ENCODE measurements around the gene EPHB1. TPM values are rescaled to one million over a fixed set of nuclear protein-coding genes. Genes with fewer than 3 reads are reported as not detected.

The EPHB1 gene
- total RNA-seq, 1 experiment from 2014 or later: 0.73 TPM

DNA sequence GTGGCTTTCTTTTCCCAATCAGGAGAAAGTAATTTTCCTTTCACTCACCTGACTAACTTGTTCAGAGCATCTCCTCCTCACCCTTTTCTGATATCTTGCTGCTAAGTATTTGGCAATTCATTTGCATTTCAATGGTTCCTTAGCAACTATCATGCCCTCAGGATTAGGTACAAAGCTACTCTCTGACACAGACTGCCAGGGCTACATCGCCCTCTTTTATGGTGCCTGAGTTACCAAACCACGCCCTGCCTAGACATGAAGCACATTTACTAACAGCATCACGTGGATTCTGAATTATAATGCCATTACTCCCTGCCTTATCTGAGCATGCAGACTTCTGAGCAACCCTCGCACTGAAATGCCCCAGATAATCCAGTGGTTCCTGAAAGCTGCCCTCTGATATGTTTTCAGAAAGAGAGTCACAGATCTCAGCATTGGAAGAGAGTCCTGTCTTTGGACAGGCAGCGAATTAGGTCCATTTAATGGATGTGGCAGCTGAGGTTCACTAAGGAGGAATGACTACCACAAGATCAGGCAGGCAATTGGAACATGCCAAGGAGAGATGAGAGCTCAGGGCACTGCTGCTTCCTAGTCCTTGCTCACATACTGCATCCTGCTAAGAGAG lies 14.5 kb downstream of the EPHB1 start:
- intact Hi-C loops (cut with micrococcal nuclease; ENCODE audit: unreplicated experiment): no loop called here
- no peaks in the 10 kb centered on the region for H3K36me3 Mint-ChIP-seq (ENCODE audit: insufficient read depth, unreplicated experiment)
- peaks cover 91% of the 10 kb centered on the region for H3K27me3 Mint-ChIP-seq (ENCODE audit: unreplicated experiment)
- TF ChIP-seq, protein P1, sequence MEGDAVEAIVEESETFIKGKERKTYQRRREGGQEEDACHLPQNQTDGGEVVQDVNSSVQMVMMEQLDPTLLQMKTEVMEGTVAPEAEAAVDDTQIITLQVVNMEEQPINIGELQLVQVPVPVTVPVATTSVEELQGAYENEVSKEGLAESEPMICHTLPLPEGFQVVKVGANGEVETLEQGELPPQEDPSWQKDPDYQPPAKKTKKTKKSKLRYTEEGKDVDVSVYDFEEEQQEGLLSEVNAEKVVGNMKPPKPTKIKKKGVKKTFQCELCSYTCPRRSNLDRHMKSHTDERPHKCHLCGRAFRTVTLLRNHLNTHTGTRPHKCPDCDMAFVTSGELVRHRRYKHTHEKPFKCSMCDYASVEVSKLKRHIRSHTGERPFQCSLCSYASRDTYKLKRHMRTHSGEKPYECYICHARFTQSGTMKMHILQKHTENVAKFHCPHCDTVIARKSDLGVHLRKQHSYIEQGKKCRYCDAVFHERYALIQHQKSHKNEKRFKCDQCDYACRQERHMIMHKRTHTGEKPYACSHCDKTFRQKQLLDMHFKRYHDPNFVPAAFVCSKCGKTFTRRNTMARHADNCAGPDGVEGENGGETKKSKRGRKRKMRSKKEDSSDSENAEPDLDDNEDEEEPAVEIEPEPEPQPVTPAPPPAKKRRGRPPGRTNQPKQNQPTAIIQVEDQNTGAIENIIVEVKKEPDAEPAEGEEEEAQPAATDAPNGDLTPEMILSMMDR (IDR thresholded peaks at IDR 0.05; ENCODE audit: unreplicated experiment): no peak
- no peaks in the 10 kb centered on the region for H3K9me3 Mint-ChIP-seq (ENCODE audit: low read depth, unreplicated experiment)
- CTCF ChIA-PET: interaction anchor here (0.6 to 0.7 kb wide), 2 partner anchors 78 to 364 kb away, joined by 3 to 6 read pairs; no protein-coding TSS in a partner anchor
- no TSS peak for BruUV-seq (replicated peaks)
- DNase-seq: no peak
- no peak overlapping the region for H3K27ac Mint-ChIP-seq (ENCODE audit: unreplicated experiment)
- no peak overlapping the region for H3K4me3 Mint-ChIP-seq (ENCODE audit: low read depth, unreplicated experiment)
- H3K4me1 Mint-ChIP-seq (ENCODE audit: low read depth, unreplicated experiment): no peaks in the 10 kb centered on the region

DNA sequence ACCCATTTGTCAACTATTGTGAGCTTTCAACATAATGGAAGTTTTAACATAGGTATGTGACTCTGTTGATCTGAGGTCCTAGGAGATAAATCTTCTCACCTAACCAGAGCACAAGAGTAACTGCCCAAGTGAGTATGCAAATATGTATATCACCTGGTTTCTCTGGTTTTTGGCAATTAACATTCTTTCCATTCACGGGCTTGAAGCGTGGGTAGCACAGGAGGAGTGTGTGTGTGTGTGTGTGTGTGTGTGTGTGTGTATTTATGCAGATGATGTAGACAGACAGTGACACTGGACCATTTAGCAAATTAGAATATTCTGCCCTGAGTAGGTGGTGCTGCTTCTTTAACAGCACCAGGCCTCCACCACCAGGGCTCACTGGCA lies 15.0 kb downstream of the EPHB1 start:
- Mint-ChIP-seq H3K27ac (ENCODE audit: unreplicated experiment) (no peak overlapping the region), H3K4me3 (ENCODE audit: low read depth, unreplicated experiment) (no peak overlapping the region), H3K27me3 (ENCODE audit: unreplicated experiment) (peaks cover 89% of the 10 kb centered on the region), H3K36me3 (ENCODE audit: insufficient read depth, unreplicated experiment) (no peaks in the 10 kb centered on the region), H3K4me1 (ENCODE audit: low read depth, unreplicated experiment) (no peaks in the 10 kb centered on the region), H3K9me3 (ENCODE audit: low read depth, unreplicated experiment) (no peaks in the 10 kb centered on the region)
- no TSS peak for BruUV-seq (replicated peaks)
- no peak for DNase-seq
- TF ChIP-seq, protein P1 (IDR thresholded peaks at IDR 0.05; ENCODE audit: unreplicated experiment): no peak
- CTCF ChIA-PET: interaction anchor here (0.6 to 0.7 kb wide), 2 partner anchors 79 to 363 kb away, joined by 3 to 6 read pairs; no protein-coding TSS in a partner anchor
- intact Hi-C loops (cut with micrococcal nuclease; ENCODE audit: unreplicated experiment): no loop called here

DNA sequence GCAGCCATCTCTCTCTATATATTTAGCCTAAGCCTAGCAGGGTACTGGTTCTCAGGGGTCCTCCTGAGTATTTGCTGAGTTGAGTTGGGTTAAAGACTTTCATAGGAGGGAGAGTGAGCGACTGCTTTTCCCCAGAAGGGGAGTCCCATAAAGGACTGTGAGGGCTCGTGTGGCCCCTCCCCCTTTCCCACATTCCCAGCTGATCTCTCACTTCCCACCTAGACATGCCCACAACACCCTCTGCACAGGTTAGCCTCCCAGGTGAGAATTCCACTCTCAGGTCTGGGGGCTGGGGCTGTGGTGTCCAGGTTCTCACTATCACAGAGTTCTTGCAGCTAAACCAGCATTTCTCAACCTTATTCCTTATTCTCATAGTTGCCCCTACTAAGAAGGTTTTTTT lies 15.8 kb downstream of the EPHB1 start:
- DNase-seq: no peak
- intact Hi-C loops (cut with micrococcal nuclease; ENCODE audit: unreplicated experiment): no loop called here
- Mint-ChIP-seq H3K9me3 (ENCODE audit: low read depth, unreplicated experiment) (no peaks in the 10 kb centered on the region), H3K36me3 (ENCODE audit: insufficient read depth, unreplicated experiment) (no peaks in the 10 kb centered on the region), H3K27me3 (ENCODE audit: unreplicated experiment) (peaks cover 81% of the 10 kb centered on the region), H3K27ac (ENCODE audit: unreplicated experiment) (no peak overlapping the region), H3K4me3 (ENCODE audit: low read depth, unreplicated experiment) (no peak overlapping the region), H3K4me1 (ENCODE audit: low read depth, unreplicated experiment) (no peaks in the 10 kb centered on the region)
- BruUV-seq (replicated peaks): no TSS peak
- TF ChIP-seq, protein P1 (IDR thresholded peaks at IDR 0.05; ENCODE audit: unreplicated experiment): no peak
- CTCF ChIA-PET: interaction anchor here (0.6 kb wide), 1 partner anchor 967 kb away, joined by 3 read pairs; no protein-coding TSS in a partner anchor

DNA sequence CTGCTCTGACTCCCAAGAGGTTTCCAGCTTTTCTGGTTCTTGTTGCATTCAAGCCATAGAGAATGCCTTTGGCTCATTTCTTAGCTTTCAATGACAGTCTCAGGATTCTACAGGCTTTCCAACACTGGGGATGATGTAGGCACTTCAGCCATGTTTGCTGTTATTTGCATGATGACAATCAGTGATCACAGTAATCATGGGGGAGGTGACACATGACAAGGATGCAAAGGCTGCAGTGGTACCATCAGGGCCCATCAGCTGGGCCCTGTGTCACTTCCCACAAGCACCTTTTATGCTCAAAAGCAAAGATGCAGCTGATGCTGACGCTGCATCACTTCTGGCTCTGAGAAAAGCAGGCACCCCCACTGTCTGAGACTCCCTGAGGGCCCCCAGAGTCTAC lies 18.6 kb downstream of the EPHB1 start:
- intact Hi-C loops (cut with micrococcal nuclease; ENCODE audit: unreplicated experiment): no loop called here
- Mint-ChIP-seq H3K36me3 (ENCODE audit: insufficient read depth, unreplicated experiment) (no peaks in the 10 kb centered on the region), H3K4me1 (ENCODE audit: low read depth, unreplicated experiment) (no peaks in the 10 kb centered on the region), H3K27ac (ENCODE audit: unreplicated experiment) (no peak overlapping the region), H3K9me3 (ENCODE audit: low read depth, unreplicated experiment) (no peaks in the 10 kb centered on the region), H3K27me3 (ENCODE audit: unreplicated experiment) (peaks cover 65% of the 10 kb centered on the region), H3K4me3 (ENCODE audit: low read depth, unreplicated experiment) (no peak overlapping the region)
- TF ChIP-seq, protein P1 (IDR thresholded peaks at IDR 0.05; ENCODE audit: unreplicated experiment): no peak
- no peak for DNase-seq
- BruUV-seq (replicated peaks): no TSS peak
- CTCF ChIA-PET: interaction anchor here (1.1 kb wide), 1 partner anchor 19 kb away, joined by 3 read pairs; the partner anchor contains the start of gene EPHB1

Measured in Calu3 (cell line).